Activated CD4-positive, alpha-beta memory T cell treated with anti-CD3 and anti-CD28 coated beads, Interleukin-2, amount 10 ng/mL, durations not matched to agents 7 days and 5 days (primary cell): ENCODE results near the gene PAK4. TPM values are rescaled to one million over a fixed set of nuclear protein-coding genes. Genes with fewer than 3 reads are reported as not detected.
"Not testable (repeated sequence)": the region's sequence is repeated elsewhere in the genome, so short reads cannot be mapped to it uniquely, and the experiment has no call there.

Experiments used
- CTCF ChIA-PET: fragments of 350-600 bp; sonication (Branson Sonifier 250); formaldehyde crosslinking; loops from one replicate; lab custom pipeline; 2021; ENCODE audit warnings: antibody characterized with exemption, inconsistent platforms; lab: Charles Lee
- POLR2A ChIA-PET: fragments of 350-600 bp; sonication (Branson Sonifier 250); formaldehyde crosslinking; loops from one replicate; lab custom pipeline; 2021; ENCODE audit warnings: antibody characterized with exemption; lab: Charles Lee
- DNase-seq: peaks from one replicate; pipeline ENCODE4 v3.0.0-alpha.2; 2020
- H3K27ac Mint-ChIP-seq: one replicate; pipeline ENCODE4 v1.8.0; 2021; ENCODE audit warnings: mild to moderate bottlenecking, mixed read lengths
- H3K27me3 Mint-ChIP-seq: one replicate; pipeline ENCODE4 v1.8.0; 2021; ENCODE audit warnings: mixed read lengths
- H3K36me3 Mint-ChIP-seq: one replicate; pipeline ENCODE4 v1.8.0; 2021; ENCODE audit warnings: low read depth, mixed read lengths
- H3K4me1 Mint-ChIP-seq: one replicate; pipeline ENCODE4 v1.8.0; 2021; ENCODE audit warnings: mixed read lengths
- H3K4me3 Mint-ChIP-seq: one replicate; pipeline ENCODE4 v1.8.0; 2021; ENCODE audit warnings: mild to moderate bottlenecking, mixed read lengths
- H3K9me3 Mint-ChIP-seq: one replicate; pipeline ENCODE4 v1.8.0; 2021; ENCODE audit warnings: mixed read lengths
- total RNA-seq, 2 experiments: library from RNA; stranded (reverse); gene quantifications; one replicate each; pipeline ENCODE4 v1.2.3, GENCODE V29; 2021

PAK4 gene
- total RNA-seq, 2 experiments from 2014 or later: 16.2 to 19.6 TPM

GRCh38 chr19:39087907-39088686, 37.5 kb upstream of the PAK4 start:
- POLR2A ChIA-PET: no interaction called here
- H3K4me1 Mint-ChIP-seq: peaks cover 9% of the 10 kb centered on the region
- no peak overlapping the region for H3K4me3 Mint-ChIP-seq
- CTCF ChIA-PET: no interaction called here
- no peak overlapping the region for H3K27ac Mint-ChIP-seq
- H3K27me3 Mint-ChIP-seq: peaks cover 35% of the 10 kb centered on the region
- H3K9me3 Mint-ChIP-seq: no peaks in the 10 kb centered on the region
- H3K36me3 Mint-ChIP-seq: no peaks in the 10 kb centered on the region
- DNase-seq: no peak

GRCh38 chr19:39090016-39090415, 35.6 kb upstream of the PAK4 start:
- DNase-seq, POLR2A ChIA-PET, H3K36me3 Mint-ChIP-seq, H3K9me3 Mint-ChIP-seq, H3K27ac Mint-ChIP-seq, H3K4me1 Mint-ChIP-seq, H3K4me3 Mint-ChIP-seq: not testable (repeated sequence)
- CTCF ChIA-PET: interaction anchor here (0.8 kb wide), 1 partner anchor 13 kb away, joined by 3 read pairs; no protein-coding TSS in a partner anchor
- peaks cover 21% of the 10 kb centered on the region for H3K27me3 Mint-ChIP-seq

GRCh38 chr19:39090881-39091280, 34.7 kb upstream of the PAK4 start:
- H3K4me1 Mint-ChIP-seq: peaks cover 4% of the 10 kb centered on the region
- H3K27me3 Mint-ChIP-seq: peaks cover 12% of the 10 kb centered on the region
- POLR2A ChIA-PET: no interaction called here
- no peaks in the 10 kb centered on the region for H3K9me3 Mint-ChIP-seq
- H3K4me3 Mint-ChIP-seq: no peak overlapping the region
- CTCF ChIA-PET: interaction anchor here (0.8 kb wide), 1 partner anchor 12 kb away, joined by 3 read pairs; no protein-coding TSS in a partner anchor
- no peak overlapping the region for H3K27ac Mint-ChIP-seq
- DNase-seq: no peak
- no peaks in the 10 kb centered on the region for H3K36me3 Mint-ChIP-seq

- H3K27ac Mint-ChIP-seq, H3K9me3 Mint-ChIP-seq, H3K4me3 Mint-ChIP-seq, CTCF ChIA-PET, DNase-seq, POLR2A ChIA-PET, H3K4me1 Mint-ChIP-seq, H3K36me3 Mint-ChIP-seq: not testable (repeated sequence)
- peaks cover 25% of the 10 kb centered on the region for H3K27me3 Mint-ChIP-seq
Measured at GRCh38 chr19:39095799-39096540, 29.6 kb upstream of the PAK4 start.

GRCh38 chr19:39097299-39097698, 28.3 kb upstream of the PAK4 start:
- ChIA-PET POLR2A (no interaction called here), CTCF (no interaction called here)
- no peaks in the 10 kb centered on the region for H3K9me3 Mint-ChIP-seq
- H3K27ac Mint-ChIP-seq: no peak overlapping the region
- no peak overlapping the region for H3K4me3 Mint-ChIP-seq
- no peak for DNase-seq
- H3K27me3 Mint-ChIP-seq: peaks cover 26% of the 10 kb centered on the region
- H3K4me1 Mint-ChIP-seq: peaks cover 4% of the 10 kb centered on the region
- H3K36me3 Mint-ChIP-seq: no peaks in the 10 kb centered on the region

GRCh38 chr19:39097721-39098120, 27.9 kb upstream of the PAK4 start:
- no peak for DNase-seq
- Mint-ChIP-seq H3K4me1 (peaks cover 4% of the 10 kb centered on the region), H3K27me3 (peaks cover 24% of the 10 kb centered on the region), H3K4me3 (no peak overlapping the region), H3K27ac (no peak overlapping the region), H3K36me3 (no peaks in the 10 kb centered on the region), H3K9me3 (no peaks in the 10 kb centered on the region)
- CTCF ChIA-PET: no interaction called here
- POLR2A ChIA-PET: no interaction called here

- H3K4me3 Mint-ChIP-seq: no peak overlapping the region
- H3K36me3 Mint-ChIP-seq: no peaks in the 10 kb centered on the region
- POLR2A ChIA-PET: no interaction called here
- DNase-seq: no peak
- H3K27me3 Mint-ChIP-seq: peaks cover 24% of the 10 kb centered on the region
- peaks cover 3% of the 10 kb centered on the region for H3K4me1 Mint-ChIP-seq
- H3K9me3 Mint-ChIP-seq: no peaks in the 10 kb centered on the region
- CTCF ChIA-PET: no interaction called here
- no peak overlapping the region for H3K27ac Mint-ChIP-seq
Measured at GRCh38 chr19:39098365-39099269, 27.0 kb upstream of the PAK4 start.

- Mint-ChIP-seq H3K27me3 (peaks cover 24% of the 10 kb centered on the region), H3K9me3 (no peaks in the 10 kb centered on the region), H3K27ac (no peak overlapping the region), H3K4me1 (no peaks in the 10 kb centered on the region), H3K36me3 (no peaks in the 10 kb centered on the region), H3K4me3 (no peak overlapping the region)
- DNase-seq: no peak
- CTCF ChIA-PET: no interaction called here
- POLR2A ChIA-PET: no interaction called here
Measured at GRCh38 chr19:39099341-39099740, 26.2 kb upstream of the PAK4 start.

- no peaks in the 10 kb centered on the region for H3K36me3 Mint-ChIP-seq
- ChIA-PET CTCF (no interaction called here), POLR2A (no interaction called here)
- no peak overlapping the region for H3K4me3 Mint-ChIP-seq
- DNase-seq: no peak
- peaks cover 24% of the 10 kb centered on the region for H3K27me3 Mint-ChIP-seq
- no peak overlapping the region for H3K27ac Mint-ChIP-seq
- H3K4me1 Mint-ChIP-seq: no peaks in the 10 kb centered on the region
- H3K9me3 Mint-ChIP-seq: no peaks in the 10 kb centered on the region
Measured at GRCh38 chr19:39100500-39101166, 25.0 kb upstream of the PAK4 start.

- no peak for DNase-seq
- Mint-ChIP-seq H3K4me3 (no peak overlapping the region), H3K27ac (no peak overlapping the region), H3K9me3 (no peaks in the 10 kb centered on the region), H3K4me1 (no peaks in the 10 kb centered on the region), H3K36me3 (no peaks in the 10 kb centered on the region), H3K27me3 (peaks cover 11% of the 10 kb centered on the region)
- ChIA-PET CTCF (interaction anchor here (1.0 to 1.1 kb wide), 2 partner anchors 13 to 51 kb away, joined by 3 read pairs; no protein-coding TSS in a partner anchor), POLR2A (no interaction called here)
Measured at GRCh38 chr19:39103151-39103550, 22.4 kb upstream of the PAK4 start.

GRCh38 chr19:39104186-39104596, 21.4 kb upstream of the PAK4 start:
- no peak overlapping the region for H3K4me3 Mint-ChIP-seq
- no peak overlapping the region for H3K27ac Mint-ChIP-seq
- H3K36me3 Mint-ChIP-seq: no peaks in the 10 kb centered on the region
- ChIA-PET CTCF (no interaction called here), POLR2A (no interaction called here)
- no peaks in the 10 kb centered on the region for H3K9me3 Mint-ChIP-seq
- no peaks in the 10 kb centered on the region for H3K4me1 Mint-ChIP-seq
- H3K27me3 Mint-ChIP-seq: peaks cover 6% of the 10 kb centered on the region
- no peak for DNase-seq

GRCh38 chr19:39106194-39106593, 19.4 kb upstream of the PAK4 start:
- Mint-ChIP-seq H3K36me3 (no peaks in the 10 kb centered on the region), H3K27me3 (peaks cover 4% of the 10 kb centered on the region), H3K9me3 (no peaks in the 10 kb centered on the region), H3K27ac (no peak overlapping the region), H3K4me1 (peaks cover 3% of the 10 kb centered on the region), H3K4me3 (no peak overlapping the region)
- DNase-seq: no peak
- ChIA-PET CTCF (no interaction called here), POLR2A (no interaction called here)
